Measurements from ENCODE around the gene CELSR1. TPM values are rescaled to one million over a fixed set of nuclear protein-coding genes. Genes with fewer than 3 reads are reported as not detected.

CELSR1 gene
- total and polyA plus RNA-seq, 2 of the 13 experiments (the other 11 are each of a cell fraction or from before 2014, with no cell fraction given), result 0.78 to 1.8 TPM

- TF ChIP-seq NFAT5 (CRISPR knock-in tag; IDR thresholded peaks at IDR 0.05) (0 out of 2 replicates have a peak, but pooled peaks have one; percentile 58), GTF3A (CRISPR knock-in tag; conservative IDR thresholded peaks at IDR 0.05) (no peak), NR3C1 (CRISPR knock-in tag; IDR thresholded peaks at IDR 0.05) (no peak), ARNTL (CRISPR knock-in tag; IDR thresholded peaks at IDR 0.05) (0 out of 2 replicates have a peak, but pooled peaks have one; percentile 50), ETV5 (CRISPR knock-in tag; IDR thresholded peaks at IDR 0.05; ENCODE audit: borderline replicate concordance) (peak; percentile 18; the same call in 1 of the 2 replicates), ZBTB42 (CRISPR knock-in tag; IDR thresholded peaks at IDR 0.05) (0 out of 2 replicates have a peak, but pooled peaks have one; percentile 72), CCDC6 (CRISPR knock-in tag; IDR thresholded peaks at IDR 0.05) (peak; percentile 38; the same call in 1 of the 2 replicates), DBP (CRISPR knock-in tag; IDR thresholded peaks at IDR 0.05; ENCODE audit: not compliant biosample characterization) (no peak), KLF6 (CRISPR knock-in tag; IDR thresholded peaks at IDR 0.05) (peak; percentile 89), ZNF431 (CRISPR knock-in tag; IDR thresholded peaks at IDR 0.05; ENCODE audit: borderline replicate concordance, low read depth) (peak; percentile 73; the same call in 1 of the 2 replicates), SETDB1 (CRISPR knock-in tag; IDR thresholded peaks at IDR 0.05; ENCODE audit: borderline replicate concordance) (0 out of 2 replicates have a peak, but pooled peaks have one; percentile 57), BORCS8-MEF2B (CRISPR knock-in tag; IDR thresholded peaks at IDR 0.05) (peak; percentile 65; the same call in 1 of the 2 replicates), HMG20A (CRISPR knock-in tag; IDR thresholded peaks at IDR 0.05; ENCODE audit: borderline replicate concordance) (peak; percentile 27; the same call in 1 of the 2 replicates), NFKB2 (CRISPR knock-in tag; IDR thresholded peaks at IDR 0.05; ENCODE audit: borderline replicate concordance) (peak; percentile 88; the same call in 1 of the 2 replicates), ZIK1 (CRISPR knock-in tag; IDR thresholded peaks at IDR 0.05; ENCODE audit: borderline replicate concordance, low read depth) (peak; percentile 86; the same call in 1 of the 2 replicates), HNF4A (CRISPR knock-in tag; IDR thresholded peaks at IDR 0.05) (peak; percentile 89), ZMYM4 (CRISPR knock-in tag; IDR thresholded peaks at IDR 0.05) (peak; percentile 42; the same call in 1 of the 2 replicates)
- TF ChIP-seq, protein P1, sequence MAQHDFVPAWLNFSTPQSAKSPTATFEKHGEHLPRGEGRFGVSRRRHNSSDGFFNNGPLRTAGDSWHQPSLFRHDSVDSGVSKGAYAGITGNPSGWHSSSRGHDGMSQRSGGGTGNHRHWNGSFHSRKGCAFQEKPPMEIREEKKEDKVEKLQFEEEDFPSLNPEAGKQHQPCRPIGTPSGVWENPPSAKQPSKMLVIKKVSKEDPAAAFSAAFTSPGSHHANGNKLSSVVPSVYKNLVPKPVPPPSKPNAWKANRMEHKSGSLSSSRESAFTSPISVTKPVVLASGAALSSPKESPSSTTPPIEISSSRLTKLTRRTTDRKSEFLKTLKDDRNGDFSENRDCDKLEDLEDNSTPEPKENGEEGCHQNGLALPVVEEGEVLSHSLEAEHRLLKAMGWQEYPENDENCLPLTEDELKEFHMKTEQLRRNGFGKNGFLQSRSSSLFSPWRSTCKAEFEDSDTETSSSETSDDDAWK (CRISPR knock-in tag; IDR thresholded peaks at IDR 0.05), result no peak
- TF ChIP-seq, protein P2, sequence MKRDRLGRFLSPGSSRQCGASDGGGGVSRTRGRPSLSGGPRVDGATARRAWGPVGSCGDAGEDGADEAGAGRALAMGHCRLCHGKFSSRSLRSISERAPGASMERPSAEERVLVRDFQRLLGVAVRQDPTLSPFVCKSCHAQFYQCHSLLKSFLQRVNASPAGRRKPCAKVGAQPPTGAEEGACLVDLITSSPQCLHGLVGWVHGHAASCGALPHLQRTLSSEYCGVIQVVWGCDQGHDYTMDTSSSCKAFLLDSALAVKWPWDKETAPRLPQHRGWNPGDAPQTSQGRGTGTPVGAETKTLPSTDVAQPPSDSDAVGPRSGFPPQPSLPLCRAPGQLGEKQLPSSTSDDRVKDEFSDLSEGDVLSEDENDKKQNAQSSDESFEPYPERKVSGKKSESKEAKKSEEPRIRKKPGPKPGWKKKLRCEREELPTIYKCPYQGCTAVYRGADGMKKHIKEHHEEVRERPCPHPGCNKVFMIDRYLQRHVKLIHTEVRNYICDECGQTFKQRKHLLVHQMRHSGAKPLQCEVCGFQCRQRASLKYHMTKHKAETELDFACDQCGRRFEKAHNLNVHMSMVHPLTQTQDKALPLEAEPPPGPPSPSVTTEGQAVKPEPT (CRISPR knock-in tag; IDR thresholded peaks at IDR 0.05; ENCODE audit: low read depth), result peak; percentile 73; the same call in 1 of the 2 replicates
Measured at GRCh38 chr22:46473896-46474557, 63.4 kb downstream of the CELSR1 start (continued).
